ENCODE results near the gene SREBF2. TPM values are rescaled to one million over a fixed set of nuclear protein-coding genes. Genes with fewer than 3 reads are reported as not detected.
A peak's percentile ranks its signal among the peaks of the same experiment; 100 is the strongest.

Gene SREBF2
- total and polyA plus RNA-seq, 2 experiments from 2014 or later = 113 to 114 TPM

GRCh38 chr22:41801147-41801819 lies 31.6 kb upstream of the SREBF2 start:
- Histone ChIP-seq H3K27me3 (no peaks in the 10 kb centered on the region), H4K20me1 (ENCODE audit: insufficient read depth, poor library complexity, severe bottlenecking) (no peaks in the 10 kb centered on the region), H3K9me3 (ENCODE audit: low read depth) (no peaks in the 10 kb centered on the region), H3K79me2 (peaks cover 51% of the 10 kb centered on the region), H3K9me2 (replicated peaks; ENCODE audit: insufficient read depth) (no peaks in the 10 kb centered on the region), H2AFZ (peak overlapping the region; percentile 77), H3K27ac (peak overlapping the region; percentile 78), H3K4me3 (peak overlapping the region; percentile 61), H3K36me3 (replicated peaks; ENCODE audit: insufficient read depth, low read depth) (no peaks in the 10 kb centered on the region), H3K4me1 (ENCODE audit: insufficient read depth) (peaks cover 17% of the 10 kb centered on the region), H3K4me2 (peak overlapping the region; percentile 97)
- DNase-seq (ENCODE audit: low spot score) = no peak
- TF ChIP-seq EZH2 (IDR thresholded peaks at IDR 0.05; ENCODE audit: borderline replicate concordance) (no peak), CTCF (IDR thresholded peaks at IDR 0.05; ENCODE audit: poor library complexity) (no peak), EZH2phosphoT487 (IDR thresholded peaks at IDR 0.05; ENCODE audit: low read depth, severe bottlenecking, unreplicated experiment) (no peak)
- 33% methylated on average over 4 of the region's 4 CpGs for WGBS (ENCODE audit: low lambda C conversion rate, missing lambda C conversion rate)

- Histone ChIP-seq H4K20me1 (ENCODE audit: insufficient read depth, poor library complexity, severe bottlenecking) (no peaks in the 10 kb centered on the region), H3K36me3 (replicated peaks; ENCODE audit: insufficient read depth, low read depth) (no peaks in the 10 kb centered on the region), H3K27ac (no peak overlapping the region), H3K27me3 (no peaks in the 10 kb centered on the region), H3K9me3 (ENCODE audit: low read depth) (no peaks in the 10 kb centered on the region), H3K4me1 (ENCODE audit: insufficient read depth) (peaks cover 17% of the 10 kb centered on the region), H3K4me2 (peak overlapping the region; percentile 97), H3K79me2 (peaks cover 57% of the 10 kb centered on the region), H2AFZ (no peak overlapping the region), H3K9me2 (replicated peaks; ENCODE audit: insufficient read depth) (no peaks in the 10 kb centered on the region), H3K4me3 (peak overlapping the region; percentile 61)
- no peak for TF ChIP-seq CTCF (IDR thresholded peaks at IDR 0.05; ENCODE audit: poor library complexity)
- WGBS (ENCODE audit: low lambda C conversion rate, missing lambda C conversion rate) = 80% methylated on average over 2 of the region's 2 CpGs
- DNase-seq (ENCODE audit: low spot score) = no peak
Measured at GRCh38 chr22:41801886-41802285, 31.0 kb upstream of the SREBF2 start.

GRCh38 chr22:41805639-41806038 lies 27.3 kb upstream of the SREBF2 start:
- H3K4me2 ChIP-seq = no peak overlapping the region
- H3K9me2 ChIP-seq (replicated peaks; ENCODE audit: insufficient read depth) = no peaks in the 10 kb centered on the region
- no peak overlapping the region for H2AFZ ChIP-seq
- no peaks in the 10 kb centered on the region for H3K9me3 ChIP-seq (ENCODE audit: low read depth)
- H3K4me3 ChIP-seq = no peak overlapping the region
- H3K27me3 ChIP-seq = no peaks in the 10 kb centered on the region
- H4K20me1 ChIP-seq (ENCODE audit: insufficient read depth, poor library complexity, severe bottlenecking) = no peaks in the 10 kb centered on the region
- DNase-seq (ENCODE audit: low spot score) = no peak
- peaks cover 65% of the 10 kb centered on the region for H3K79me2 ChIP-seq
- no peak overlapping the region for H3K27ac ChIP-seq
- H3K36me3 ChIP-seq (replicated peaks; ENCODE audit: insufficient read depth, low read depth) = no peaks in the 10 kb centered on the region
- peaks cover 8% of the 10 kb centered on the region for H3K4me1 ChIP-seq (ENCODE audit: insufficient read depth)
- TF ChIP-seq CTCF (IDR thresholded peaks at IDR 0.05; ENCODE audit: poor library complexity) (no peak), EZH2phosphoT487 (IDR thresholded peaks at IDR 0.05; ENCODE audit: low read depth, severe bottlenecking, unreplicated experiment) (no peak), EZH2 (IDR thresholded peaks at IDR 0.05; ENCODE audit: borderline replicate concordance) (no peak)

- Histone ChIP-seq H3K27ac (no peak overlapping the region), H3K79me2 (peaks cover 42% of the 10 kb centered on the region), H3K4me1 (ENCODE audit: insufficient read depth) (no peaks in the 10 kb centered on the region), H4K20me1 (ENCODE audit: insufficient read depth, poor library complexity, severe bottlenecking) (no peaks in the 10 kb centered on the region), H3K4me2 (no peak overlapping the region), H3K36me3 (replicated peaks; ENCODE audit: insufficient read depth, low read depth) (no peaks in the 10 kb centered on the region), H3K9me3 (ENCODE audit: low read depth) (no peaks in the 10 kb centered on the region), H3K9me2 (replicated peaks; ENCODE audit: insufficient read depth) (no peaks in the 10 kb centered on the region), H3K4me3 (no peak overlapping the region), H2AFZ (no peak overlapping the region), H3K27me3 (no peaks in the 10 kb centered on the region)
- TF ChIP-seq EZH2 (IDR thresholded peaks at IDR 0.05; ENCODE audit: borderline replicate concordance) (no peak), EZH2phosphoT487 (IDR thresholded peaks at IDR 0.05; ENCODE audit: low read depth, severe bottlenecking, unreplicated experiment) (no peak), CTCF (IDR thresholded peaks at IDR 0.05; ENCODE audit: poor library complexity) (no peak)
- 76% methylated on average over 6 of the region's 6 CpGs for WGBS (ENCODE audit: low lambda C conversion rate, missing lambda C conversion rate)
- no peak for DNase-seq (ENCODE audit: low spot score)
Measured at GRCh38 chr22:41808400-41808799, 24.5 kb upstream of the SREBF2 start.
